Panc1 (cell line): Measurements from ENCODE around the gene WIF1.

ENCODE experiments used
- POLR2AphosphoS5 ChIP-seq: IDR thresholded peaks from 2 replicates; pipeline ENCODE4 v1.6.1; 2012; ENCODE audit warnings: mild to moderate bottlenecking, low read depth, low read length, moderate library complexity
- SIN3A ChIP-seq: IDR thresholded peaks from 2 replicates; pipeline ENCODE4 v1.6.1; 2012; ENCODE audit warnings: low read depth, mild to moderate bottlenecking, low read length, moderate library complexity, borderline replicate concordance; ENCODE audit not compliant: insufficient read depth
- TCF7L2 ChIP-seq: IDR thresholded peaks from 2 replicates; pipeline ENCODE4 v1.6.1; 2011; ENCODE audit warnings: mild to moderate bottlenecking, low read depth, low read length, inconsistent platforms
- TF ChIP-seq, protein P1 (sequence below): fragments of 450-650 bp; IDR thresholded peaks from 2 replicates; pipeline ENCODE4 v1.5.1; 2017; ENCODE audit warnings: mild to moderate bottlenecking

- TF ChIP-seq, protein P1, sequence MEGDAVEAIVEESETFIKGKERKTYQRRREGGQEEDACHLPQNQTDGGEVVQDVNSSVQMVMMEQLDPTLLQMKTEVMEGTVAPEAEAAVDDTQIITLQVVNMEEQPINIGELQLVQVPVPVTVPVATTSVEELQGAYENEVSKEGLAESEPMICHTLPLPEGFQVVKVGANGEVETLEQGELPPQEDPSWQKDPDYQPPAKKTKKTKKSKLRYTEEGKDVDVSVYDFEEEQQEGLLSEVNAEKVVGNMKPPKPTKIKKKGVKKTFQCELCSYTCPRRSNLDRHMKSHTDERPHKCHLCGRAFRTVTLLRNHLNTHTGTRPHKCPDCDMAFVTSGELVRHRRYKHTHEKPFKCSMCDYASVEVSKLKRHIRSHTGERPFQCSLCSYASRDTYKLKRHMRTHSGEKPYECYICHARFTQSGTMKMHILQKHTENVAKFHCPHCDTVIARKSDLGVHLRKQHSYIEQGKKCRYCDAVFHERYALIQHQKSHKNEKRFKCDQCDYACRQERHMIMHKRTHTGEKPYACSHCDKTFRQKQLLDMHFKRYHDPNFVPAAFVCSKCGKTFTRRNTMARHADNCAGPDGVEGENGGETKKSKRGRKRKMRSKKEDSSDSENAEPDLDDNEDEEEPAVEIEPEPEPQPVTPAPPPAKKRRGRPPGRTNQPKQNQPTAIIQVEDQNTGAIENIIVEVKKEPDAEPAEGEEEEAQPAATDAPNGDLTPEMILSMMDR, result no peak
- no peak for TF ChIP-seq SIN3A
- no peak for TF ChIP-seq POLR2AphosphoS5
- TF ChIP-seq TCF7L2, result no peak
Measured at GRCh38 chr12:65045269-65045668, 75.8 kb downstream of the WIF1 start.
